ENCODE data around the gene CAPN12.

CAPN12 gene

GRCh38 chr19:38710416-38710702, 33.9 kb downstream of the CAPN12 start:
- TF ChIP-seq CTCF (conservative IDR thresholded peaks at IDR 0.05; ENCODE audit: low read depth, low read length) = no peak
- no peak overlapping the region for H3K4me3 ChIP-seq (ENCODE audit: low read length)
- no peak for DNase-seq (ENCODE audit: low read depth)

GRCh38 chr19:38709671-38710415, 34.4 kb downstream of the CAPN12 start:
- no peak for TF ChIP-seq CTCF (conservative IDR thresholded peaks at IDR 0.05; ENCODE audit: low read depth, low read length)
- no peak for DNase-seq (ENCODE audit: low read depth)
- no peak overlapping the region for H3K4me3 ChIP-seq (ENCODE audit: low read length)

GRCh38 chr19:38709119-38709518, 35.2 kb downstream of the CAPN12 start:
- no peak for TF ChIP-seq CTCF (conservative IDR thresholded peaks at IDR 0.05; ENCODE audit: low read depth, low read length)
- DNase-seq (ENCODE audit: low read depth) = no peak
- H3K4me3 ChIP-seq (ENCODE audit: low read length) = no peak overlapping the region

GRCh38 chr19:38708413-38709024, 35.8 kb downstream of the CAPN12 start:
- TF ChIP-seq CTCF (conservative IDR thresholded peaks at IDR 0.05; ENCODE audit: low read depth, low read length) = no peak
- no peak overlapping the region for H3K4me3 ChIP-seq (ENCODE audit: low read length)
- DNase-seq (ENCODE audit: low read depth) = no peak

GRCh38 chr19:38707512-38708114, 36.7 kb downstream of the CAPN12 start:
- no peak overlapping the region for H3K4me3 ChIP-seq (ENCODE audit: low read length)
- DNase-seq (ENCODE audit: low read depth) = no peak
- TF ChIP-seq CTCF (conservative IDR thresholded peaks at IDR 0.05; ENCODE audit: low read depth, low read length) = no peak

GRCh38 chr19:38706792-38707511, 37.3 kb downstream of the CAPN12 start:
- no peak overlapping the region for H3K4me3 ChIP-seq (ENCODE audit: low read length)
- no peak for TF ChIP-seq CTCF (conservative IDR thresholded peaks at IDR 0.05; ENCODE audit: low read depth, low read length)

More at GRCh38 chr19:38706792-38707511, 37.3 kb downstream of the CAPN12 start:
- DNase-seq (ENCODE audit: low read depth) = no peak
